Central memory CD8-positive, alpha-beta T cell (primary cell): ENCODE results near the gene RAB28.

Experiments
- ATAC-seq: fragments of 150-1000 bp; cut with Tn5 transposase; replicated peaks from 2 replicates; pipeline ENCODE4 v1.10.0; 2022; ENCODE audit warnings: mild to moderate bottlenecking, moderate FRiP score, moderate number of reproducible peaks; ENCODE audit not compliant: poor library complexity, severe bottlenecking; ENCODE audit errors: extremely low read depth
- DNase-seq, 2 donors: peaks; one replicate each; pipeline ENCODE4 v3.0.0; 2021; ENCODE audit warnings: low spot score in 2 of 2
- H3K27ac Mint-ChIP-seq: one replicate; pipeline ENCODE4 v1.8.0; 2022; ENCODE audit warnings: low read depth, mild to moderate bottlenecking, moderate library complexity, mixed read lengths
- H3K27me3 Mint-ChIP-seq: one replicate; pipeline ENCODE4 v1.8.0; 2022; ENCODE audit warnings: mixed read lengths
- H3K36me3 Mint-ChIP-seq: one replicate; pipeline ENCODE4 v1.8.0; 2022; ENCODE audit warnings: mild to moderate bottlenecking, moderate library complexity, mixed read lengths; ENCODE audit not compliant: insufficient read depth
- H3K4me1 Mint-ChIP-seq: one replicate; pipeline ENCODE4 v1.8.0; 2022; ENCODE audit warnings: mixed read lengths
- H3K4me3 Mint-ChIP-seq: one replicate; pipeline ENCODE4 v1.8.0; 2022; ENCODE audit warnings: mild to moderate bottlenecking, moderate library complexity, mixed read lengths
- H3K9me3 Mint-ChIP-seq: one replicate; pipeline ENCODE4 v1.8.0; 2022; ENCODE audit warnings: mixed read lengths

Gene RAB28

GRCh38 chr4:13378973-13379759, 105.0 kb downstream of the RAB28 start:
- Mint-ChIP-seq H3K36me3 (peaks cover 2% of the 10 kb centered on the region), H3K27me3 (no peaks in the 10 kb centered on the region), H3K4me3 (no peak overlapping the region), H3K4me1 (no peaks in the 10 kb centered on the region), H3K9me3 (no peaks in the 10 kb centered on the region), H3K27ac (no peak overlapping the region)
- ATAC-seq (no peak), DNase-seq (no peak)

- Mint-ChIP-seq H3K9me3 (no peaks in the 10 kb centered on the region), H3K27me3 (no peaks in the 10 kb centered on the region), H3K27ac (no peak overlapping the region), H3K4me1 (no peaks in the 10 kb centered on the region), H3K36me3 (peaks cover 9% of the 10 kb centered on the region), H3K4me3 (no peak overlapping the region)
- ATAC-seq, result no peak
- DNase-seq, result no peak
Observed at GRCh38 chr4:13371048-13371447, 113.1 kb downstream of the RAB28 start.

GRCh38 chr4:13368217-13368616, 115.9 kb downstream of the RAB28 start:
- no peak for DNase-seq
- no peak overlapping the region for H3K4me3 Mint-ChIP-seq
- no peak overlapping the region for H3K27ac Mint-ChIP-seq
- no peak for ATAC-seq
- H3K4me1 Mint-ChIP-seq, result no peaks in the 10 kb centered on the region
- no peaks in the 10 kb centered on the region for H3K27me3 Mint-ChIP-seq
- H3K9me3 Mint-ChIP-seq, result no peaks in the 10 kb centered on the region
- peaks cover 13% of the 10 kb centered on the region for H3K36me3 Mint-ChIP-seq

- H3K4me3 Mint-ChIP-seq, result no peak overlapping the region
- H3K27ac Mint-ChIP-seq, result no peak overlapping the region
Observed at GRCh38 chr4:13367691-13368090, 116.4 kb downstream of the RAB28 start.

GRCh38 chr4:13367244-13367643, 116.9 kb downstream of the RAB28 start:
- Mint-ChIP-seq H3K27ac (no peak overlapping the region), H3K9me3 (no peaks in the 10 kb centered on the region), H3K4me1 (no peaks in the 10 kb centered on the region), H3K36me3 (peaks cover 11% of the 10 kb centered on the region), H3K27me3 (no peaks in the 10 kb centered on the region), H3K4me3 (no peak overlapping the region)
- DNase-seq (no peak), ATAC-seq (no peak)

More at GRCh38 chr4:13367691-13368090, 116.4 kb downstream of the RAB28 start:
- DNase-seq (no peak), ATAC-seq (no peak)
- no peaks in the 10 kb centered on the region for H3K27me3 Mint-ChIP-seq
- peaks cover 13% of the 10 kb centered on the region for H3K36me3 Mint-ChIP-seq
- H3K4me1 Mint-ChIP-seq, result no peaks in the 10 kb centered on the region
- no peaks in the 10 kb centered on the region for H3K9me3 Mint-ChIP-seq

- H3K4me1 Mint-ChIP-seq, result no peaks in the 10 kb centered on the region
- no peak for ATAC-seq
- peaks cover 11% of the 10 kb centered on the region for H3K36me3 Mint-ChIP-seq
- no peak overlapping the region for H3K27ac Mint-ChIP-seq
- H3K27me3 Mint-ChIP-seq, result no peaks in the 10 kb centered on the region
- DNase-seq, result no peak
- no peak overlapping the region for H3K4me3 Mint-ChIP-seq
- no peaks in the 10 kb centered on the region for H3K9me3 Mint-ChIP-seq
Observed at GRCh38 chr4:13365195-13365594, 118.9 kb downstream of the RAB28 start.

- no peaks in the 10 kb centered on the region for H3K9me3 Mint-ChIP-seq
- H3K4me3 Mint-ChIP-seq, result no peak overlapping the region
- H3K36me3 Mint-ChIP-seq, result peaks cover 11% of the 10 kb centered on the region
- H3K27me3 Mint-ChIP-seq, result no peaks in the 10 kb centered on the region
- no peaks in the 10 kb centered on the region for H3K4me1 Mint-ChIP-seq
- no peak overlapping the region for H3K27ac Mint-ChIP-seq
- DNase-seq, result no peak
- no peak for ATAC-seq
Observed at GRCh38 chr4:13364653-13365052, 119.5 kb downstream of the RAB28 start.

GRCh38 chr4:13364172-13364571, 120.0 kb downstream of the RAB28 start:
- Mint-ChIP-seq H3K4me3 (no peak overlapping the region), H3K36me3 (peaks cover 11% of the 10 kb centered on the region), H3K9me3 (peaks cover under 1% of the 10 kb centered on the region), H3K4me1 (no peaks in the 10 kb centered on the region), H3K27me3 (no peaks in the 10 kb centered on the region), H3K27ac (no peak overlapping the region)
- no peak for ATAC-seq
- no peak for DNase-seq

- DNase-seq (no peak), ATAC-seq (no peak)
- no peaks in the 10 kb centered on the region for H3K4me1 Mint-ChIP-seq
- H3K27ac Mint-ChIP-seq, result no peak overlapping the region
- H3K27me3 Mint-ChIP-seq, result no peaks in the 10 kb centered on the region
- H3K9me3 Mint-ChIP-seq, result peaks cover 4% of the 10 kb centered on the region
- no peak overlapping the region for H3K4me3 Mint-ChIP-seq
- H3K36me3 Mint-ChIP-seq, result peaks cover under 1% of the 10 kb centered on the region
Observed at GRCh38 chr4:13359809-13360208, 124.3 kb downstream of the RAB28 start.

- H3K27ac Mint-ChIP-seq, result no peak overlapping the region
- H3K4me3 Mint-ChIP-seq, result no peak overlapping the region
- no peaks in the 10 kb centered on the region for H3K36me3 Mint-ChIP-seq
- peaks cover 10% of the 10 kb centered on the region for H3K9me3 Mint-ChIP-seq
- no peak for ATAC-seq
- no peaks in the 10 kb centered on the region for H3K4me1 Mint-ChIP-seq
- DNase-seq, result no peak
- H3K27me3 Mint-ChIP-seq, result no peaks in the 10 kb centered on the region
Observed at GRCh38 chr4:13355111-13355880, 128.8 kb downstream of the RAB28 start.

- no peak for DNase-seq
- Mint-ChIP-seq H3K27ac (no peak overlapping the region), H3K4me3 (no peak overlapping the region), H3K36me3 (no peaks in the 10 kb centered on the region), H3K9me3 (peaks cover 6% of the 10 kb centered on the region), H3K4me1 (no peaks in the 10 kb centered on the region), H3K27me3 (no peaks in the 10 kb centered on the region)
- ATAC-seq, result no peak
Observed at GRCh38 chr4:13349096-13349495, 135.0 kb downstream of the RAB28 start.

- no peak overlapping the region for H3K27ac Mint-ChIP-seq
- no peaks in the 10 kb centered on the region for H3K36me3 Mint-ChIP-seq
- no peaks in the 10 kb centered on the region for H3K4me1 Mint-ChIP-seq
- no peak for DNase-seq
- no peak for ATAC-seq
- H3K4me3 Mint-ChIP-seq, result no peak overlapping the region
- peaks cover 6% of the 10 kb centered on the region for H3K9me3 Mint-ChIP-seq
- no peaks in the 10 kb centered on the region for H3K27me3 Mint-ChIP-seq
Observed at GRCh38 chr4:13348216-13348615, 135.9 kb downstream of the RAB28 start.

GRCh38 chr4:13347517-13348125, 136.5 kb downstream of the RAB28 start:
- peaks cover under 1% of the 10 kb centered on the region for H3K9me3 Mint-ChIP-seq
- DNase-seq (no peak), ATAC-seq (no peak)
- H3K4me1 Mint-ChIP-seq, result no peaks in the 10 kb centered on the region
- no peak overlapping the region for H3K4me3 Mint-ChIP-seq
- no peaks in the 10 kb centered on the region for H3K36me3 Mint-ChIP-seq
- no peaks in the 10 kb centered on the region for H3K27me3 Mint-ChIP-seq
- no peak overlapping the region for H3K27ac Mint-ChIP-seq
